ENCODE results near the gene UBE2B.

Gene UBE2B

DNA sequence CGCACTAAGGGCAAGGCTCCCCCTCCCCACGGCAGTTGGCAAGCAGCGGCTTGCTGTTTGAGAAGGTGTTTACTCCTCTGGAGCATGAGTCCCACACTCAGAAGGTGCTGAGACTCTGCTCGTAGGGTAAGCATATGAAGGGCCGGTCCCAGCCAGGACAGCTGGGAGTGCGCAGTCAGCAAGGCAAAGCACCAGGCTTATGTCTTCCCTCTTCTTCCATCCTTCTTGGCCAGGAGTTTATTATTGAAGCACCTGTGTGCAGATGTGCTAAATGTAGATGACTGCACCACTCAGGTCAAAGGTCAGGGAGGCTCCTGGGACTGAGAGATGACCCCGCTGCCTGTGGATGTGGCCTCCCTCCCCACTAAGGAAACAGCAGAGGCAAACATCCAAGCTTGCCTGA is 67.4 kb downstream of the UBE2B start:
- no peak for DNase-seq

GRCh38 chr5:134439210-134439654 is 67.9 kb downstream of the UBE2B start:
- DNase-seq = no peak

DNA sequence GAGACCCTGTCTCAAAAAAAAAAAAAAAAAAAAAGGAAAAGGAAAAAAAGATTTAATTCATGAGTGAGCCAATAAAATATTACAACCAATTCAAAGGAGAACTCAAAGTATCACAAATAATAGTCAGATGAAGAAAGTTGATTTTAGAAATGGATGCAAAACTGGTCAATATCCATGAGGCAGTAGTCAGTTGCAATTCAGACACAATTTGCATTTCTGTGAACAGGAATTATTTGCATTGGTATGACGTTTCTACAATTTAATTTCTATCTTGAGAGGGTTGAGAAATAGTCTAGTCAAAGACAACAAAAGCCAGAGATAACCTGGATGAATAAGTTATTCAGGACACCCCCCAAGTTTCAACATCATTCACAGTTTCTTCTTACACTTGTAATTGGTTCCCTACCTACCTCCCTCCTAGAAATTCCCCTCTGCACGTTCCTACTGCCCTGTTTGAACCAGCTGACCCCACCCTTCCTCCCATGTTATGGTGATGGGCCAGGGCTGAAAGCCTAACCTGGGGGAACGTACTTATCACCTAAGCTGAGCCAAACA is 68.9 kb downstream of the UBE2B start:
- DNase-seq = no peak

Measured in SIG-M5 (cell line).